Left cardiac atrium (tissue), 4 donors: ENCODE measurements around the gene SPATA21. TPM values are rescaled to one million over a fixed set of nuclear protein-coding genes. Genes with fewer than 3 reads are reported as not detected.
A peak's percentile ranks its signal among the peaks of the same experiment; 100 is the strongest.
"Not testable (repeated sequence)": the region's sequence is repeated elsewhere in the genome, so short reads cannot be mapped to it uniquely, and the experiment has no call there.

Source experiments
- ATAC-seq, 2 donors: fragments of 200-7000 bp; cut with Tn5 transposase; one replicate each; pipeline ENCODE4 v1.9.1; 2020; ENCODE audit warnings: mild to moderate bottlenecking in 2 of 2, moderate library complexity in 2 of 2
- DNase-seq: peaks from one replicate; pipeline ENCODE4 v3.0.0-alpha.2; 2020
- intact Hi-C, 2 donors: fragments of 100-400 bp; cut with DNase I; formaldehyde crosslinking; loops; one replicate each; pipeline versions ENCODE4 v1.14.1 to v1.15.1; 2022 to 2023
- total RNA-seq, 2 donors: library from RNA; stranded (reverse); fragmentation: NEBNext Ultra II Directional; extraction: Animal tissue kit (Norgen Biotek cat#: 25700); gene quantifications; one replicate each; pipeline ENCODE4 v1.2.1, GENCODE V29; 2021
- donor health status: DM: no; HTN: yes; CAD: no.
- donor health status: DM: no; HTN: yes; CAD: no; lungs with severe emphysema.
- donor health status: DM: yes; HTN: yes; CAD: no.
- donor health status: Dilated cardiomyopathy.

SPATA21 gene
- total RNA-seq, 2 donors from 2014 or later, result not detected

DNA sequence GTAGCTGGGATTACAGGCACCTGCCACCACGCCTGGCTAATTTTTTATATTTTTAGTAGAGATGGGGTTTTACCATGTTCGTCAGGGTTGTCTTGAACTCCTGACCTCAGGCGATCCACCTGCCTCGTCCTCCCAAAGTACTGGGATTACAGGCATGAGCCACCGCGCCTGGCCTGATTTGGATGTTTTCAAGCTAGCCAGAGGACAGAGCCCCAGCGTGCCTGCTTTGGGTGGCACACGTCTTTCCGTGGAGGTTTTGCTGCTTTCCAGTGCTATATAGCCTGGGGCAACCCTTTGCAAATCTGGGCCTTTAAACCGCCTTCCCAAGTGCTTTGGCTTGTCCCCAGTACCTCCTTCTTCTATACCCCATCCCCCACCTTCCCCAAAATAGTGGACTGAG, 18.9 kb upstream of the SPATA21 start:
- intact Hi-C loops, ATAC-seq, DNase-seq: not testable (repeated sequence)

DNA sequence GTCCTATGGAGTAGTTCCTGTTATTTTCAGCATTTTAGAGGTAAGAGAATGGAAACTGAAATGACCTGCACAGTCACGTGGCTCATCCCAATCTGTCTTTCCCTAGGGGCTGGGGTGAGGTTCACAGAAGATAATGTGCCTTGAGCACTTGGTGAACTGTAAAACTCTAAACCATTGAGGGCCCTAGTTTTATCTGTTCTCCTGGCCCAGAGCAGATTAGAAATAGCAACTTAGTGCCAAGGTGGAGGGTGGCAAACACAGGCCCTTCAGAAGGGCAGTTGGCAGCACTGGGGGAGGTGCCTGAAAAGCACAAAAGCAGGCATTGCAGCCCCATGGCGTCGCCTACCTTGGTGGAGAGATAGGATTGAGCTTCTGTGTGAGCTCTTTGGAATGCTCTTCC, 17.7 kb upstream of the SPATA21 start:
- DNase-seq, intact Hi-C loops: not testable (repeated sequence)
- peak; percentile 66 to 68 for ATAC-seq

DNA sequence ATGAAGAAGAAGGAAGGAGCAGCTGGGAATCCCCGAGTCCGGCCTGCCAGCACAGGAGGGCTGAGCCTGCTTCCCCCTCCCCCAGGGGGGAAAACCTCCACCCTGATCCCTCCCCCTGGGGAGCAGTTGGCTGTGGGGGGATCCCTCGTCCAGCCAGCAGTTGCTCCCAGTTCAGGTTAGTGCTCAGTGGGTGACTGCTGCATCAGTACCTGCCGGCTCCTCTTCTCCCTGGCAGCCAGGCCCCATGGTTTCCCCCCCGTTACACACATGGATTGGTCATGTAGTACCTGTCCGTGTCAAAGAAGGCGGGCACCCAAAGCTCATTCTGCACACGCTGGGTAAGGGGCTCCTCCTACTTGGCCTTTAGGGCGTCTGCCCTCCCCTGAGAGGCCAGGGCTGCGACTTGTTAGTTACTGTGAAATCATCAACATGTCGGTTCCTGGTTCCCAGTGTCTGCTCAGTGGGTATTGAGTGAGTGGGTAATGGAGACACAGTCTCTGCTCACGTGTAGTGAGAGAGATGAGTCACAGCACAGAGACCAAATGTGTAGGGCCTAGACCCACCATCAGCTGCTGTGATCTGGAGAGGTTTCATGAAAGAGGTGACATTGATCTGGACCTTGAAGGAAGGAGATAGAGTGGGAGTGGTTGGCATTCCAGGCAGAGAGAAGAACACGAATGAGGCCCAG, 14.8 kb upstream of the SPATA21 start:
- no peak for ATAC-seq
- intact Hi-C loops, result no loop called here
- DNase-seq, result no peak

DNA sequence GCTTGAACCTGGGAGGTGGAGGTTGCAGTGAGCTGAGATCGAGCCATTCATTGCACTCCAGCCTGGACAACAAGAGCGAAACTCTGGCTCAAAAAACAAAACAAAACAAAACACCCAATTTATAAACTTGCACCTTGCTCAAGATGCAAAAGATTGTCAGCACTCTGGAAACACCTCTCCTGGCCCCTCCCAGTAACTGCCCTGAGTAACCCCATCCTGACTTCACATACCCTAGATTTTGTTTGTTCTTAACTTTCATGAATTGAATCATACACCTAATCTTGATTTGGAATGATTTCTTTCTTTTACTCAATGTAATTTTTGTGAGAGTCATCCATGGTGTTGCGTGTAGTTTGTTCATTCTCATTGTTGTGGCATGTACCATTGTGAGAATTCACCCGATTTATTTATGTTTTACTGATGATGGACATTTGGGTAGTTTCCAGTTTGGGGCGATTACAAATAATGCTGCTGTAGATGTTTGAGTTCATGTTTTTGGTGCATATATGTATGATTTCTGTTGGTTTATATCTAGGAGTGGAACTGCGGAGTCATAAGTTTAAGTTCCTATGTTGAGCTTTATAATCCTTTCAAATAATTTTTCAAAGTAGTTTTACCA, 13.7 kb upstream of the SPATA21 start:
- intact Hi-C loops, result no loop called here
- ATAC-seq (no peak), DNase-seq (no peak)

DNA sequence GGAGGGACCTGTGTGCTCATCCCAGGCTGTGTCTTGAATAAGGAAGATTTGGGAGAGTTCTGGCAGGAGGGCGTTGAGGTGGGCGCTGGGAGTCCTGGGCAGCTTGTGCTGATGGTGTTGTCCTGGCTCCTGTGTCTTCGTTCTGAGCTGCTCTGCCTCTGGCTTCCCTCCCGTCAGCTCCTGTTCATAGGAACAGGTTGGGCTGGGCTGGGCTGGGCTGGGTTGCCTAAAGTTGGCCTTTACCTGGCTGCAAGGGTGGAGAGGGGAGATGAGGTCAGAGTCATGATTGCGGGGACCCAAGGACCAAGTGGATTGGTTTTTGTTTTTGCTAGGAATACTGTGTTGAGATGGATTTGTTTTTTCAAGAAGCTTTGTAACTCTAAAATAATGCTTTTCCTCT, 12.4 kb upstream of the SPATA21 start:
- no peak for DNase-seq
- no peak for ATAC-seq
- intact Hi-C loops, result no loop called here

DNA sequence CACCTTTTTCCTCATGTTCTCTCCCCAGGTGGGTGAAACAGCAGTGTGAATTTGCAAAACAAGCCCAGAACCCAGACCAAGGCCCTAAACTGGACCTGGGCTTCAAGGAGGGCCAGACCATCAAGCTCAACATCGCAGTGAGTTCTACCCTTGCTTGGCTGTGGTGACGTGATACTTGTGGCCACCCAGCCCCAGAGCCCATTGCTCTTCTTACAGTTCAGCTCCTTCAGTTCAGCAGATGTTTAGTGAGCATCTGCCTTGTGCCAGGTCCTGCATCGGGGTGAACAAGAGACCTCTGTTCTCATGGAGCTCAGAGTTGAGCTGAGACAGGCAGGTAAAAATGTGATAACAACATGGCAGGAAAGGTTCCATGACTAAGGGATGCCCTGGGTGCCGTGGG, 11.8 kb upstream of the SPATA21 start:
- intact Hi-C loops, result no loop called here

DNA sequence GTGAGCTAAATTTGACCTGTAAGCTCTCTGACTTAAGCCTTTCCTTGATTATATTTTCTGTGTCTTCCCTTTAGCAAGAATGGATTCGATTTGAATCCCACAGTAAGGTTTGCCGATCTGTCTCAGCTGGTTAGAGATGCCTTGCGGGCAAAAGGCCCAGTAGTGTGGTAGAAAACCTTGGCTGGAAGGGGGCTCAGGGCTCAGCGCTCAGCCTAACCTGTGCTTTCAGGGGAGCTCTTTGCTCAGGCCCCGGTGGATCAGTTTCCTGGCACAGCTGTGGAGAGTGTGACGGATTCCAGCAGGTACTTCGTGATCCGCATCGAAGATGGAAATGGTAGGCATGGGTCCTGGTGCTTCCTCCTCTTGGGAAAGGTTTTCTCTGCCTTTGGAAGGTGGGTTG, 10.4 kb upstream of the SPATA21 start:
- DNase-seq (no peak), ATAC-seq (no peak)
- intact Hi-C loops, result no loop called here

More for the DNA sequence above, 11.8 kb upstream of the SPATA21 start:
- DNase-seq (no peak), ATAC-seq (no peak)

DNA sequence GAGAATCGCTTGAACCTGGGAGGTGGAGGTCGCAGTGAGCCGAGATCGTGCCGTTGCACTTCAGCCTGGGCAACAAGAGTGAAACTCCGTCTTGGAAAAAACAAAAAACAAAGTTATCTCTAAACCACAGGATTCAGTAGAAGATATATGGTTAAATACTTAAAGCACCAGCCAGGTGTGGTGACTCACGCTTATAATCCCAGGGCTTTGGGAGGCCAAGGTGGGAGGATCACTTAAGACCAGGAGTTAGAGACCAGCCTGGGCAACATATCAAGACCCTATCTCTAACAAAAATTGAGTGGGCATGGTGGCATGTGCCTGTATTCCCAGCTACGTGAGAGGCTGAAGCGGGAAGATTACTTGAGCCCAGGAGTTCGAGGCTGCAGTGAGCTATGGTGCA, 8.9 kb upstream of the SPATA21 start:
- intact Hi-C loops, result no loop called here
- DNase-seq, result no peak
- ATAC-seq, result no peak

DNA sequence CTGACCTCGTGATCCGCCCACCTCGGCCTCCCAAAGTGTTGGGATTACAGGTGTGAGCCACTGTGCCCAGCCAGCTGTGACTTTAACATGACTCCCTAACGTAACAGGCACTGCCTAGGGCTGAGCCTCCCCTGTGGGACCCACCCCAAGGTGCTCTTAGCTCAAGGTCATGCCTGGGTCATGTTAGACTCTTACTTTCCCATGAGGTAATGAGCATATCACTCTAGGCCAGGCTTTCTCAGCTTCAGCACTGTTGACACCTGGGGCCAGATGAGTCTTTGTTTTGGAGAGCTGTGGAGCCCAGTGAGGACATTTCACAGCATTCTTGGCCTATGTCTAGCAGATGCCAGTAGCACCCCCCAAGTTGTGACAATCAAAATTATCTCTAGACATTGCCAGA, 7.8 kb upstream of the SPATA21 start:
- ATAC-seq (no peak), DNase-seq (no peak)
- intact Hi-C loops, result no loop called here

DNA sequence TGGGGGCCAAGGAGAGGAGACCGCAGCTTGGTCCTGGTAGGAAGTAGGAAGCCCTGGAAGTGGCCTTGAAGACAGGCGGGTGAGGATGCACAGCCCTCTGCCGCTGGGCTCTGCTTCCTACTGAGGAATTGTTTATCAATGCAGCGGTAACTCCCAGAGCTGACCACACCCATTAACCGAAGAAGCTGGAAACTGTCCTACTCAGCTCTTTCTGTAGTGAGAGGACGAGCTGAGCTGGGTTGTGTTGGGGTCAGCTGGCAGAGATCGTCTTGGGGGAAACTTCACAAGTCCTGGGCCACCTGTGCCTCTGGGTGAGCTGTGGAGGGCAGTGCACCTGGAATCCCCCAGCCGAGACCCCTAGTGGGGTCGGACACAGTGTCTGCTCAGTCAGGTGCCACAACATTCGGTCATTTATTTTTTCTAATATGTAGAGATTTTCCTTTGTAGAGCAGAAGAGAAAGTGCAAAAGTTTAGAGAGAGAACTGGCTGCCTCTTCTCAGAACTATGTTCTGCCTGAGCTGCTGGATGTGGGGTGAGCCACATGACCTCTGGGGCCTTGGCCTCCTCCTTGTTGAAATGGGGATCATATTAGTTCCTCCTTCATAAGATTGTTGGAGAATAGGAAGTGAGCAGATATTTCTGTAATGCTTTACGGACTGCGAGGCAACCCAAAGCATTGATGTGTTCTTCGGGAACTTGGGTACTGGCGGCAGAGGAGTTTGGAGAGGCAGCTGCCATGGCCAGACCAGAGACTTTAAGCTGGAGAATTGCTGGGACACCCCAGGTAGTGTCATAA, 6.9 kb upstream of the SPATA21 start:
- intact Hi-C loops, result no loop called here
- DNase-seq (no peak), ATAC-seq (peak in 1 of 2 donors; percentile 9)

DNA sequence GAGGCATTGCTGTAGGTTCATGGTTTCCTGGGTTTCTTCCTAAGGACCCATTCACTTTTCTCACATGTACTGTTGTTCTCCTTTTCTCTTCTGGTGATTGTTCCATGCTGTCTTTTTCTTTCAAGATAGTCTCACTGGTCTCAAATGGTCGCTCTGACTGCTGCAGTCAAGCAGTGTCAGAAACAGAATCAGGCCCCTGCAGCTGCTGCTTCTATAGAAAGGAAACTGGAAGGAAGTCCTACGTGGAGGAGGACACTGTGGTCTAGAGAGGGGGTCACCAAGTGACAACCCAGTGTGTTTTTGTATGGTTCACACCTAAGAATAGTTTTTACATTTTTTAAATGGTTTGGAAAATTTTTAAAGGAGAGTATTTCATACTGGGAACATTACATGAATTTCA, 5.7 kb upstream of the SPATA21 start:
- DNase-seq (no peak), ATAC-seq (no peak)
- intact Hi-C loops, result no loop called here

DNA sequence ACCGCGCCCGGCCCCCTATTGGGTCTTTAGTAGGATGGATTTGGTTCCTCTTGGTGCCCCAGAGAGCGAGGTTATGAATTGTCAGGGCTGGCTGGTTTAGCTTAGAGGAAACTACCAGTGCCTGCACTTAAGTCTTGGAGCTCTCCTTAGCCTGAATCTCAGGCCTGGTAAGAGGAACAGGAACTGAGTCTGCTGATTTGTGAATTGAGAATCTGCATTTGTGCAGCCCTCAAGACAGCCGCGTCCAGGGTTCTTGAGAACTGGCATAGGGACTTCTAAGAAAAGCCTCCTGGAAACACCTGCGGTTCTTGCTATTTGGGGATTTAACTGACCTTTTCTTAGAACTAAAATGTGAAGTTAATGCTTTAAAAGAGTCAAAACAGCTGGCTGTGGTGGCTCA, 5.0 kb upstream of the SPATA21 start:
- no peak for ATAC-seq
- DNase-seq, result no peak
- intact Hi-C loops, result no loop called here

DNA sequence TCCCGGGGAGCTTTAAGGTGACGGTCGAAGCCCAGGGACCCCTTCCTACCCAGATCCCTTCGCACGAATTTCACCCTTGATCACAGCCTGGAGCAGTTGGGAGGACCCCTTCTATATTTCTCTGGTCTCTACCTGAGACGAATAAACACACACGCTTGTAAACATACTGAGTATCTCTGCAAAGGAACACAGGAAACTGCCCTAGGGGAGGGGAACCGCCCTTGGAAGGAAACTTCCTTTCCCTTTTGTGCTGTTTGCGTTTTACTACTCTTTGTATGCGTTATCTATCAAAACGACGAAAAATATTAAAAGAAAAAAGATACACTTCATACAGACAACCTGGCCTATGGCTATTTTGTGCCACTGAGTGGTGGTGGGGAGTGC, 4.0 kb upstream of the SPATA21 start:
- intact Hi-C loops, result loop anchor here in 1 of 2 donors (2.0 kb wide), 1 partner anchor 72 kb away; no protein-coding TSS in a partner anchor
- ATAC-seq (peak in 1 of 2 donors; percentile 1), DNase-seq (no peak)

DNA sequence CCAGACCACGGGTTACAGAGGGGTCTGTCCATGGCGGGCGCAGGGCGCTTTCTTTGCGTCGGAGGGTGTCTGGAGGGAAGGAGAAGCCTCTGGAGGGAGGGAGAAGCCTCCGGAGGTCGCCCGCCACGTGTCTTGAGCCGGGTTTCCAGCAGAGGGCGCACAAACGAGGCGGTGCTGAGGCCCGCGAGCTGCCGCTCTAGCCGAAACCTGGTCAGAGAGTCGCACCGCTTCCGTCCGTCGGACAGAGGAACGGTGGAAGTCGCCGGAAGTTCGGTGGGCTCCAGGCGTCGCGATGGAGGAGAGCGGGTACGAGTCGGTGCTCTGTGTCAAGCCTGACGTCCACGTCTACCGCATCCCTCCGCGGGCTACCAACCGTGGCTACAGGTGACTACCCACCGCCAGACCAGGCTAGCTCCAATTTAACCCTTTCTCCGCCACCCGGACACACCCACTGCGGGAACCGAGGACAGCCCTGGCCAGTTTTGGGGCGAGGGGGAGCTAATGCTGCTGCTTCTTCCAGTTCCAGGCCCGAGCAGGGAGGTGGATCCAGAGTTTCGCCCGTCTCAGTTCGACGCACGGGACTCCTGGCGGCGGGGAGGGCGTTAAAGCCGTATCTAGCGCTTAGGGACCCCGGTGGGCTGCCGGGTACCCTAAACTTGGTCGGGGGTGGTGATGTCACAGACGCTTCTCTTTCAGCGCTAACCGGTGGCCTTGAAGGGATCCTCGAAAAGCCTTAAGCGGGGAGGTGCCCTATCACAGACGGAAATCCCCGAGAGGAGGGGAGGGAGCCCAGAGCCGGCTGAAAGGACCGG, 3.5 kb upstream of the SPATA21 start, which contains the start of gene NECAP2:
Gene NECAP2, plus strand, starts transcription at position 255 of the 812 bp plus-strand sequence. Its CDS starts 38 bp downstream, at position 293.
- peak; percentile 96 for DNase-seq
- peak; percentile 94 to 96 for ATAC-seq
- intact Hi-C loops, result loop anchor here in 1 of 2 donors (2.0 kb wide), 1 partner anchor 72 kb away; no protein-coding TSS in a partner anchor

DNA sequence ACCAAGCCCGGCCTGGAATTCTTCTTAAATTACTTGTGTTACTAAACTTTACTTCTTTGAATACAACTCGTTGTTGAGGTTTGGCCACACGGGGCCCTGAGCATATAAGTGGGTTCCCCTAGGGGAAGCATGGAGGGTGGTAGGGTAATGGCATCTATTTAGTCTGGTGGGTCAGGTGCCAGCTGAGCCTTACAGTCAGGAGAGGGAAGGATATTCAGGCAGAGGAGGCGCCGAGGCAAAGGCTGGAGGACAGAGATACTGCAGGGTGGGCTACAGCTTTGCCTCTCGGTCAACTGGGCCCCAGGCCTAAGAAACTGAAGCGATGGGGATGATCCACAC, 2.9 kb upstream of the SPATA21 start:
- intact Hi-C loops, result loop anchor here in 1 of 2 donors (2.0 kb wide), 1 partner anchor 71 kb away; no protein-coding TSS in a partner anchor
- peak; percentile 19 to 31 for ATAC-seq
- DNase-seq, result no peak

DNA sequence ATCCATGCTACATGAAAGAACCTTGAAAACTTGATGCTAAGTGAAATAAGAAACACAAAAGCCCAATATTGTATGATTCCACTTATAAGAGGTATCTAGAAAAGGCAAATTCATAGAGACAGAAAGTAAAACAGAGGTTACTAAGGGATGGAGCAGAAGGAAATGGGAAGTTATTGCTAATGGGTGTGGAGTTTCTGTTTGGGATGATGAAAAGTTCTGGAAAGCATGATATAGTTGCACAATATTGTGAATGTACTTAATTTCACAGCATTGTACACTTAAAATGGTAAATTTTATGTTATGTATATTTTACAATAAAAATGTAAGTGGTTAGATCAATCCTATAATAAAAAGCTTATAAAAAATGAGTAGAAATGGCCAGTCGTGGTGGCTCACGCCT, 1.7 kb upstream of the SPATA21 start:
- no peak for ATAC-seq
- intact Hi-C loops, result no loop called here
- no peak for DNase-seq

DNA sequence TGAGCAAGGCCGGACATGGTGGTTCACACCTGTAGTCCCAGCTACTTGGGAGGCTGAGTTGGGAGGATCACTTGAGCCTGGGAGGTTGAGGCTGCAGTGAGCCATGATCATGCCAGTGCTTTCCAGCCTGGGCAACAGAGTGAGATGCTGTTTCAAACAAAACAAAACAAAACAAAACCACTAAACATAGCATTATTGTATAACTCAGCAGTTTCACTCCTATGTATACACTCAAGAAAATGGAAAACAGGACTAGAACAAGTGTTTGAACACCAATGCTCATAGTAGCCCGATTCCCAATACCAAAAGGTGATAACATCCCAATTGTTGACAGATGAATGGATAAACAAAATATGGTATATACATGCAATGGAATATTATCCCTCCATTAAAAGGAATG, 1.3 kb upstream of the SPATA21 start:
- intact Hi-C loops, result no loop called here
- no peak for DNase-seq
- no peak for ATAC-seq

DNA sequence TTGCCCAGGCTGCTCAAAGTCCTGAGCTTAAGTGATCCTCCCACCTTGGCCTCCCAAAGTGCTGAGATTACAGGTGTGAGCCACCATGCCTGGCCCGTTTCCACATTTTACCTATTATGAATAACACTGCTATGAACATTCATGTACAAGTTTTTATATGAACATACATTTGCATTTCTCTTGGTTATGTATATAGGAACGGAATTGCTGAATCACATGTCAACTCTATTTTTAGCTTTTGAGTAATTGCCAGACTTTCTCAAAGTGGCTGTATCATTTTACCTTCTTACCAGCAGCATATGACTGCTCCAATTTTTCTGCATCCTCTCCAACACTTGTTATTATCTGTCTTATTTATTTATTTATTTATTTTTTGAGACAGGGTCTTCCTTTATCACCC, 2.7 kb downstream of the SPATA21 start:
- ATAC-seq, result no peak
- intact Hi-C loops, result no loop called here
- no peak for DNase-seq

DNA sequence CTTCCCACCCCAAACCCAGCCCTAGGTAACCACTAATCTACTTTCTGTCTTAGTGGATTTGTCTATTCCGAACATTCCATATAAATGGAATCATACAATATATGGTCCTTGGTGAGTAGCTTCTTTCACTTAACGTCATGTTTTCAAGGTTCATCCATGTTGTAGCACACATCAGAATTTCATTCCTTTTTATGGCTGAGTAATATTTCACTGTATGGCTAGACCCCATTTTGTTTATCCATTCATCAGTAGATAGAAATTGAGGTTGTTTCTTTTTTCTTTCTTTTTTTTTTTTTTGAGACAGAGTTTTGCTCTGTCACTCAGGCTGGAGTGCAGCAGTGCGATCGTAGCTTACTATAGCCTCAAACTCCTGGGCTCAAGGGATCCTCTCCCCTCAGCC, 3.2 kb downstream of the SPATA21 start:
- DNase-seq, result no peak
- intact Hi-C loops, result no loop called here
- ATAC-seq, result no peak
